Astrocyte of the cerebellum (primary cell): Measurements from ENCODE around the gene PSAPL1.

Source experiments
- DNase-seq: peaks from one replicate; pipeline ENCODE4 v3.0.0-alpha.2; 2011; ENCODE audit warnings: low read depth
- H3K4me3 ChIP-seq: 2 replicates; pipeline ENCODE4 v1.5.1; 2011; ENCODE audit warnings: mild to moderate bottlenecking, low read depth, low read length, moderate library complexity
- CTCF ChIP-seq: IDR thresholded peaks from 2 replicates; pipeline ENCODE4 v1.5.1; 2012; ENCODE audit warnings: low read length, low read depth, moderate library complexity, mild to moderate bottlenecking; ENCODE audit errors: missing control alignments
- in situ Hi-C: cut with HindIII; loops from 2 replicates; pipeline ENCODE4 v1.10.0; 2017; ENCODE audit warnings: low sequenced_read_pairs

The PSAPL1 gene

GRCh38 chr4:7434766-7435150 lies at the start of gene PSAPL1:
Gene PSAPL1 (minus strand): TSS chr4:7434930. CDS start chr4:7434879, 51 bp downstream.
- in situ Hi-C loops: no loop called here
- no peak for DNase-seq
- no peak for TF ChIP-seq CTCF
- H3K4me3 ChIP-seq: no peak within 1 kb of the TSS

GRCh38 chr4:7481227-7481626 lies 46.5 kb upstream of the PSAPL1 start:
- TF ChIP-seq CTCF: no peak
- in situ Hi-C loops: no loop called here

GRCh38 chr4:7480423-7480822 lies 45.7 kb upstream of the PSAPL1 start:
- TF ChIP-seq CTCF: no peak
- in situ Hi-C loops: no loop called here
- no peak for DNase-seq
- H3K4me3 ChIP-seq: no peak overlapping the region

More at GRCh38 chr4:7481227-7481626, 46.5 kb upstream of the PSAPL1 start:
- H3K4me3 ChIP-seq: no peak overlapping the region
- DNase-seq: no peak

GRCh38 chr4:7478665-7479064 lies 43.9 kb upstream of the PSAPL1 start:
- DNase-seq: no peak
- in situ Hi-C loops: no loop called here
- no peak overlapping the region for H3K4me3 ChIP-seq
- no peak for TF ChIP-seq CTCF

- no peak for DNase-seq
- in situ Hi-C loops: no loop called here
- no peak overlapping the region for H3K4me3 ChIP-seq
- no peak for TF ChIP-seq CTCF
Measured at GRCh38 chr4:7477695-7478094, 43.0 kb upstream of the PSAPL1 start.

GRCh38 chr4:7476820-7477219 lies 42.1 kb upstream of the PSAPL1 start:
- no peak for TF ChIP-seq CTCF
- in situ Hi-C loops: no loop called here
- DNase-seq: no peak
- no peak overlapping the region for H3K4me3 ChIP-seq

GRCh38 chr4:7475207-7475606 lies 40.5 kb upstream of the PSAPL1 start:
- no peak for DNase-seq
- TF ChIP-seq CTCF: no peak
- H3K4me3 ChIP-seq: no peak overlapping the region
- in situ Hi-C loops: no loop called here
